Cerebellar cortex (tissue), 1 donor: ENCODE results near the gene AUH.

Experiments used
- DNase-seq: peaks from one replicate; pipeline ENCODE4 v3.0.0-alpha.2; 2015; ENCODE audit warnings: low spot score

Gene AUH

GRCh38 chr9:91338681-91339080 lies 23.0 kb downstream of the AUH start:
- DNase-seq = no peak

GRCh38 chr9:91336786-91337185 lies 24.9 kb downstream of the AUH start:
- DNase-seq = no peak

GRCh38 chr9:91334053-91334452 lies 27.7 kb downstream of the AUH start:
- DNase-seq = no peak

- DNase-seq = no peak
These were observed 28.2 kb downstream of the AUH start for GRCh38 chr9:91333551-91333950.

GRCh38 chr9:91332546-91333231 lies 29.0 kb downstream of the AUH start:
- DNase-seq = peak; percentile 38

GRCh38 chr9:91331849-91332248 lies 29.9 kb downstream of the AUH start:
- DNase-seq = no peak

GRCh38 chr9:91328186-91328585 lies 33.5 kb downstream of the AUH start:
- no peak for DNase-seq

- no peak for DNase-seq
These were observed 40.0 kb downstream of the AUH start for GRCh38 chr9:91321691-91322090.

GRCh38 chr9:91320299-91320698 lies 41.4 kb downstream of the AUH start:
- DNase-seq = no peak

GRCh38 chr9:91316093-91316492 lies 45.6 kb downstream of the AUH start:
- no peak for DNase-seq

GRCh38 chr9:91315191-91315590 lies 46.5 kb downstream of the AUH start:
- DNase-seq = no peak

- DNase-seq = no peak
These were observed 48.9 kb downstream of the AUH start for GRCh38 chr9:91312717-91313325.

- DNase-seq = no peak
These were observed 51.7 kb downstream of the AUH start for GRCh38 chr9:91310037-91310436.

GRCh38 chr9:91308191-91308590 lies 53.5 kb downstream of the AUH start:
- no peak for DNase-seq

- no peak for DNase-seq
These were observed 54.4 kb downstream of the AUH start for GRCh38 chr9:91307279-91307678.

GRCh38 chr9:91306296-91306630 lies 55.5 kb downstream of the AUH start:
- no peak for DNase-seq

- no peak for DNase-seq
These were observed 56.0 kb downstream of the AUH start for GRCh38 chr9:91305596-91306295.

- DNase-seq = no peak
These were observed 57.8 kb downstream of the AUH start for GRCh38 chr9:91303741-91304415.

GRCh38 chr9:91302831-91303230 lies 58.9 kb downstream of the AUH start:
- DNase-seq = peak; percentile 57

- no peak for DNase-seq
These were observed 60.6 kb downstream of the AUH start for GRCh38 chr9:91301161-91301560.

GRCh38 chr9:91298311-91298710 lies 63.4 kb downstream of the AUH start:
- no peak for DNase-seq

- no peak for DNase-seq
These were observed 64.4 kb downstream of the AUH start for GRCh38 chr9:91297306-91297705.

GRCh38 chr9:91296354-91296753 lies 65.4 kb downstream of the AUH start:
- DNase-seq = no peak
